ENCODE data around the gene ALDH6A1. TPM values are rescaled to one million over a fixed set of nuclear protein-coding genes. Genes with fewer than 3 reads are reported as not detected.

Gene ALDH6A1
- total and polyA plus RNA-seq, 2 donors: 24.8 to 48.3 TPM

- no peak for DNase-seq (ENCODE audit: extremely low spot score)
- WGBS: 96% methylated on average over 3 of the region's 3 CpGs
- H3K27ac ChIP-seq (ENCODE audit: low read depth): no peak overlapping the region
Observed at GRCh38 chr14:74081491-74081890, 2.8 kb downstream of the ALDH6A1 start.

DNA sequence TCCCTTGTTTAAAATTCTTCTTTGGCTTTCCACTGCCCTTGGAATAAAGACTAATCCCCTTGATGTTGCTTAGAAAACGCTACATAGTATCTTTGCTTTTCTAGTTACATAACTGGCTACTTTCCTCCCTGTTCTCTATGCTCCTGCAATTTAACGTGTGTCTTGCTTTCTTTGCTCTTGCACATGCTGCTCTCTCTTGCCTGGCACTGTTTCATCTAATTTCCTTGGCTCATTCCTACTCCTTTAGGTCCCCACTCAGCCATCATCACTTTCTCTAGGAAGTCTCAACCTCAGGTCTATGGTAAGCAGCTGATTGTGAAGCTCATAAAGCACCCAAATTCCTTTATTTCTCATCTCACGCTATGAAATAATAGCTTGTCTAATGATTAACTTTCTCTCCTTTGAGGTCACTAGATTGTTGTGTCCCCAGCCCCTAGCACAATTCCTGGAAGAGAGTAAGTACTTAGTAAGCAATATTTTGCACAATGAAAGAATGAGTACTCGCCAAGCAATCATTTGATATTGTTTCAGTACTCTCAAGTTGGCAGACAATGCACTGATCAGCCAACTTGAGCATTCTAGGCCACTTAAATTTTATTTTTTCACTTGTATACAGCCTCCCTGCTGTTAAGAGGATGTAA, 3.3 kb downstream of the ALDH6A1 start:
- no peak for DNase-seq (ENCODE audit: extremely low spot score)
- no peaks in the 10 kb centered on the region for H3K36me3 ChIP-seq (ENCODE audit: insufficient read depth)
- WGBS: 74% methylated on average over 4 of the region's 4 CpGs
- no peak overlapping the region for H3K4me3 ChIP-seq (ENCODE audit: low read depth, low read length)
- H3K27ac ChIP-seq (ENCODE audit: low read depth): no peak overlapping the region
- no peaks in the 10 kb centered on the region for H3K4me1 ChIP-seq (ENCODE audit: insufficient read depth)

More at GRCh38 chr14:74081491-74081890, 2.8 kb downstream of the ALDH6A1 start:
- Histone ChIP-seq H3K36me3 (ENCODE audit: insufficient read depth) (no peaks in the 10 kb centered on the region), H3K4me3 (ENCODE audit: low read depth, low read length) (no peak overlapping the region), H3K4me1 (ENCODE audit: insufficient read depth) (no peaks in the 10 kb centered on the region)

DNA sequence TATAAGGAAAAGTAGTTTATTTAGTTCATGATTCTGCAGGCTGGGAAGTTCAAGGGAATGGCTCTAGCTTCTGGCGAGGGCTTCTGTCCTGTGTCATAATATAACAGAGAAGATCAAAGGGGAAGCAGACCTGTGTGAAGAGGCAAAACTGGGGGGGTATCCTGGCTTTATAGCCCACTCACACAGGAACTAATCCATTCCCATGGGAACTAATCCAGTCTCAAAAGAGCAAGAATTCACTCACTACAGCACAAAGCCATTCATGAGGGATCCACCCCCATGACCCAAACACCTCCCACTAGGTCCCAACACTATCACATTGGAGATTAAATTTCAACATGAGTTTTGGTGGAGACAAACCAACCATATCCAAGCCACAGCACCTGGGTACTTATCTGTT, 6.9 kb downstream of the ALDH6A1 start:
- no peaks in the 10 kb centered on the region for H3K36me3 ChIP-seq (ENCODE audit: insufficient read depth)
- H3K4me3 ChIP-seq (ENCODE audit: low read depth, low read length): no peak overlapping the region
- 36% methylated on average over 1 of the region's 1 CpG for WGBS
- H3K4me1 ChIP-seq (ENCODE audit: insufficient read depth): no peaks in the 10 kb centered on the region
- no peak for DNase-seq (ENCODE audit: extremely low spot score)
- no peak overlapping the region for H3K27ac ChIP-seq (ENCODE audit: low read depth)

DNA sequence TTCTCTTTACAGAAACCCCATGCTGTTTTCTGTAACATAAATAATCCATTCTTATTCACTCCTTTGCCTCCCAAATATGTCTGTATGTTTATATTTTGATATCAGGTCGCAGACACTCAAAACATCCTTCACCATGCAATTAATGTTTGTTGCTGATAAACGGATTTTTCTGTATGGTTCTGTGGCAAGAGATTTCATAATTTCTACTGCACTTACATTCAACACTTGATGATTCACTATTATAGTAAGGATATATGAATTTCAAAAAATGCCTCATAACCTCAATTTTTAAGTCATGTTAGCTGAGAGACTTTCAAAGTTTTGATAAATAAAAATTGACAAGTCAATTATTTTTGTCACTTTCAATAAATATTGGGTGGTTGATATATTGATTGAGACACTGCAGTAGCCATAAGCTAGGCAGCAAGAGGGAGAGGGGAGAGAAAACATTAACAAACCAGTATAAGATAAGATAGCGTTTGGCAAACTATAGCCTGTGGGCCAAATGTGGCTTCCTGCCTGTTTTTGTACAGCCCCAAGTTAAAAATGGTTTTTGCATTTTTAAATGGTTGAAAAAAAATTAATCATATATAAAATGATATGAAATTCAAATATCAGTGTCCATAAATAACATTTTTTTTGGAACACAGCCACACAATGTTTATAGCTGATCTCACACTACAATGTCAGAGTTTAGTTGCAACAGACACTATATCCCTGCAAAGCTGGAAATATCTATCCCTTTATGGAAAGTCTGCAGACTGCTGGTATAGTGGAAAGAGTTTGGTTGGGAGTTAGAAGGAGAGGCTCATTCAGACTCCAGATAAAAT, 18.3 kb downstream of the ALDH6A1 start:
- 68% methylated on average over 3 of the region's 3 CpGs for WGBS
- peaks cover 6% of the 10 kb centered on the region for H3K36me3 ChIP-seq (ENCODE audit: insufficient read depth)
- no peak for DNase-seq (ENCODE audit: extremely low spot score)
- no peaks in the 10 kb centered on the region for H3K4me1 ChIP-seq (ENCODE audit: insufficient read depth)
- H3K4me3 ChIP-seq (ENCODE audit: low read depth, low read length): no peak overlapping the region
- H3K27ac ChIP-seq (ENCODE audit: low read depth): no peak overlapping the region

DNA sequence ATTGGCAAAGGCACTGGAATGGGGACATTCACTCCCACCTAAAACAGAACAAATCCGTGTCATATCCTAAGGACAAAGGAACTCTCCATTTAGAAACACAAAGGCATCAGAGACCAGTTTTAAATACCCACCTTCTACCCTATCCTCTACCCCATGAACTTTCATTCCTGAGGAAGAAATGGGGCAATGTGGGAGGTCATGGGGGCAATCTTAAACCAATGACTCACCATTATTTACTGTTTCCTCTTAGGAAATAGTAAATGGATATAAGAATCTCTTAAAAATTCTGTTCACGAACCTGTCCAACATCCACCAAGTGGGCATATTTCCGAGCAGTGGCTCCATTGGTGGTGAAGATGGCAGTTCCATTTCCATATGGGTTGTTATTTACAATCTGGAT, 19.4 kb downstream of the ALDH6A1 start:
- Histone ChIP-seq H3K27ac (ENCODE audit: low read depth) (no peak overlapping the region), H3K4me3 (ENCODE audit: low read depth, low read length) (no peak overlapping the region), H3K36me3 (ENCODE audit: insufficient read depth) (peaks cover 6% of the 10 kb centered on the region), H3K4me1 (ENCODE audit: insufficient read depth) (no peaks in the 10 kb centered on the region)
- no peak for DNase-seq (ENCODE audit: extremely low spot score)
- WGBS: 91% methylated on average over 3 of the region's 3 CpGs

DNA sequence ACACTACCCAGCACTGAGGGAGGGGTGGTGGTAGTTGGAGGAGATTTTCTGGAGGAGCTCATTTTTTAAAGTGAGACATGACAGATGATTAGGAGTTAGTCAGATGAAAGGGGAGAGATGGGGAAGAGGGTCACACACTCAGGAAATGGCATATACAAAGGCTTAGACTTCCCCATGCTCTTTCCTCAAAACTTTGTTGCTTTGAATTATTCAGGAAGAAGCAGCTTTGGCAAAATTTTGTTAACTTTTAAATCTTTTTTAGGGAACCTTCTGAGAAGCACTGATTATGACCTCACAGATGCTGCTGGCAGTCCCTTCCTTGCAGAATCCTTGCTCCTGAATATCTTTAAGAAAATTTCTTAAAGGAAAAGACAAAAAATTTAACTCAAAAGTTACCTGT, 19.8 kb downstream of the ALDH6A1 start:
- DNase-seq (ENCODE audit: extremely low spot score): no peak
- H3K4me1 ChIP-seq (ENCODE audit: insufficient read depth): no peaks in the 10 kb centered on the region
- no peak overlapping the region for H3K4me3 ChIP-seq (ENCODE audit: low read depth, low read length)
- no peak overlapping the region for H3K27ac ChIP-seq (ENCODE audit: low read depth)
- H3K36me3 ChIP-seq (ENCODE audit: insufficient read depth): peaks cover 6% of the 10 kb centered on the region

DNA sequence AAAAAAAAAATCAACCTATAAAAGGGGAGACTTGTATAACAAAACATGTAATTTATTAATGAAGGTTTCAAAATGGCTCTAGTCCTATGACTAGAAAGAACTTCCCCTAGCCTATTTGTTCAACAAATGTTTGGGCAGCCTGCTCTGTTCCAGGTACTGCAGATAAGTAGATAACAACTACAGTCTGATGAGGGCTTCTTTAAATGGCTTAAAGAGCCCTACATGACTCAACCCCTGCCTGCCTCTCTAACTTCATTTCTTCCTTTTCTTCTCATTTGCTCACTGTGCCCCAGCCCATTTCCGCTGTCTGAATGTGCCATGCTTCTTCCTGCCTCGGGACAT, 21.5 kb downstream of the ALDH6A1 start:
- Histone ChIP-seq H3K4me3 (ENCODE audit: low read depth, low read length) (no peak overlapping the region), H3K27ac (ENCODE audit: low read depth) (no peak overlapping the region), H3K4me1 (ENCODE audit: insufficient read depth) (no peaks in the 10 kb centered on the region), H3K36me3 (ENCODE audit: insufficient read depth) (peaks cover 6% of the 10 kb centered on the region)
- WGBS: 92% methylated on average over 2 of the region's 2 CpGs
- no peak for DNase-seq (ENCODE audit: extremely low spot score)

- H3K4me3 ChIP-seq (ENCODE audit: low read depth, low read length): no peak overlapping the region
Observed at GRCh38 chr14:74049876-74050495, 34.3 kb downstream of the ALDH6A1 start.

DNA sequence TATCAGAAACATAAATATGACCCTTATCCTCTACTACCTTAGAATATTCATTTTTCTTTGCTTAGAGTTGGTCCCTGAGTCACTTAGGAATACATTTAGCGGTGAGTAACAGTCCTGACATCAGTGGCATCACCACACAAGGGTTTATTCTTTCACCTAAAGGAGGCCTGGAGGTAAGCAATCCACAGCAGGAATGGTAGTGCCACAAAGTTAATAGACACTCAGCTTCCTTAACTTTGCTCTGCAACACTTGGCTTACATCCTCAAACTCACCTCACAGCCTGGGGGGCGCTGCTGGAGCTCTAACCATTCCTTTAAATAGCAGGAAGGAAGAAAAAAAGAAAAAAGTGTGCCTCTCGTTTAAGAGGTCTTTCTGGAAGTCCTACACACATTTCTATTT, 36.0 kb downstream of the ALDH6A1 start:
- DNase-seq (ENCODE audit: extremely low spot score): no peak
- H3K4me1 ChIP-seq (ENCODE audit: insufficient read depth): no peaks in the 10 kb centered on the region
- WGBS: 48% methylated on average over 3 of the region's 3 CpGs
- no peak overlapping the region for H3K27ac ChIP-seq (ENCODE audit: low read depth)
- peaks cover 3% of the 10 kb centered on the region for H3K36me3 ChIP-seq (ENCODE audit: insufficient read depth)
- H3K4me3 ChIP-seq (ENCODE audit: low read depth, low read length): no peak overlapping the region

More at GRCh38 chr14:74049876-74050495, 34.3 kb downstream of the ALDH6A1 start:
- no peaks in the 10 kb centered on the region for H3K4me1 ChIP-seq (ENCODE audit: insufficient read depth)
- peaks cover 3% of the 10 kb centered on the region for H3K36me3 ChIP-seq (ENCODE audit: insufficient read depth)
- no peak overlapping the region for H3K27ac ChIP-seq (ENCODE audit: low read depth)
- 75% methylated on average over 3 of the region's 3 CpGs for WGBS
- DNase-seq (ENCODE audit: extremely low spot score): no peak

GRCh38 chr14:74045522-74045921, 38.7 kb downstream of the ALDH6A1 start:
- WGBS: 97% methylated on average over 4 of the region's 4 CpGs
- Histone ChIP-seq H3K4me3 (ENCODE audit: low read depth, low read length) (no peak overlapping the region), H3K27ac (ENCODE audit: low read depth) (no peak overlapping the region), H3K4me1 (ENCODE audit: insufficient read depth) (no peaks in the 10 kb centered on the region), H3K36me3 (ENCODE audit: insufficient read depth) (peaks cover 3% of the 10 kb centered on the region)
- no peak for DNase-seq (ENCODE audit: extremely low spot score)

- WGBS: 73% methylated on average over 2 of the region's 2 CpGs
- DNase-seq (ENCODE audit: extremely low spot score): no peak
- H3K4me1 ChIP-seq (ENCODE audit: insufficient read depth): no peaks in the 10 kb centered on the region
- no peak overlapping the region for H3K27ac ChIP-seq (ENCODE audit: low read depth)
- H3K4me3 ChIP-seq (ENCODE audit: low read depth, low read length): no peak overlapping the region
- no peaks in the 10 kb centered on the region for H3K36me3 ChIP-seq (ENCODE audit: insufficient read depth)
Observed at GRCh38 chr14:74042296-74042695, 42.0 kb downstream of the ALDH6A1 start.

- Histone ChIP-seq H3K27ac (ENCODE audit: low read depth) (no peak overlapping the region), H3K36me3 (ENCODE audit: insufficient read depth) (no peaks in the 10 kb centered on the region), H3K4me1 (ENCODE audit: insufficient read depth) (no peaks in the 10 kb centered on the region), H3K4me3 (ENCODE audit: low read depth, low read length) (no peak overlapping the region)
- WGBS: 64% methylated on average over 3 of the region's 3 CpGs
- DNase-seq (ENCODE audit: extremely low spot score): peak; percentile 29
Observed at GRCh38 chr14:74038020-74038859, 46.0 kb downstream of the ALDH6A1 start.

DNA sequence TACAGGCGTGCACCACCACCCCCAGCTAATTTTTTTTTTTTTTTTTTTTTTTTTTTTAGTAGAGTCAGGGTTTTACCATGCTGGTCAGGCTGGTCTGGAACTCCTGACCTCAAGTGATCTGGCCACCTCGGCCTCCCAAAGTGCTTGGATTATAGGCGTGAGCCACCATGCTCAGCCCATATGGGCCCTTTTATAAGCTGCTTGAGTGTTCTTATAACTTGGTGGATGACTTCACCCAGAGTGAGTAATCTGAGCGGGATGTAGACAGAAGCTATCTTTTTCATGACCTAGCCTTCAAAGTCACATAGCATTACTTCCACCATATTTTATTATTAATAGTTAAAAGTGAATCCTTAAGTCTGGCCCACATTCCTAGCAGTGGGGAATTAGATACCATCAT, 48.7 kb downstream of the ALDH6A1 start:
- WGBS: 89% methylated on average over 4 of the region's 4 CpGs
- no peak overlapping the region for H3K4me3 ChIP-seq (ENCODE audit: low read depth, low read length)
- no peak for DNase-seq (ENCODE audit: extremely low spot score)
- H3K27ac ChIP-seq (ENCODE audit: low read depth): no peak overlapping the region
- H3K4me1 ChIP-seq (ENCODE audit: insufficient read depth): no peaks in the 10 kb centered on the region
- no peaks in the 10 kb centered on the region for H3K36me3 ChIP-seq (ENCODE audit: insufficient read depth)
